HG03108 (cell line): ENCODE data around the gene SF3B3.
"Not testable (repeated sequence)": the region's sequence is repeated elsewhere in the genome, so short reads cannot be mapped to it uniquely, and the experiment has no call there.

Source experiments
- ATAC-seq: cut with Tn5 transposase; IDR thresholded peaks from one replicate; pipeline ENCODE4 v1.9.1; 2021; ENCODE audit warnings: moderate library complexity; ENCODE audit not compliant: unreplicated experiment

Gene SF3B3

DNA sequence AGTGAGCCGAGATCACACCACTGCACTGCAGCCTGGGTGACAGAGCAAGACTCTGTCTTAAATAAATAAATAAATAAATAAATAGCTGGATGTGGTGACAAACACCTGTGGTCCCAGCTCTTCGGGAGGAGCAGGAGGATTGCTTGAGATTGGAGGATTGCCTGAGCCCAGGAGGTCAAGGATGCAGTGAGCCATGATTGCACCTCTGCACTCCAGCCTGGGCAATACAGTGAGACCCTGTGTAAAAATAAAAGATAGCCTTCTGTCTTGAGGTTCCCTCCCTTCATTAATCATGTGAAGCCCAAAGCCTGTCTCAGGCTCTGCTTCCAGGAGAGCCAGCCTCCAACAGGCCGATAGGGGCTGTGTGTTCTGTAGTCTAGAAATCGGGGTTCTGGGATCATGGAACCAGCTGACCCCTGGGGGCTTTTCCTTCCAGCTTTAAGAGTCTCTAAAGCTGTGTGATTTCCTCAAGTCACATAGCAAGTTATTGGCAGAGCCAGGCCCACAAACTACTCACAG is 88.2 kb downstream of the SF3B3 start:
- ATAC-seq, result no peak

DNA sequence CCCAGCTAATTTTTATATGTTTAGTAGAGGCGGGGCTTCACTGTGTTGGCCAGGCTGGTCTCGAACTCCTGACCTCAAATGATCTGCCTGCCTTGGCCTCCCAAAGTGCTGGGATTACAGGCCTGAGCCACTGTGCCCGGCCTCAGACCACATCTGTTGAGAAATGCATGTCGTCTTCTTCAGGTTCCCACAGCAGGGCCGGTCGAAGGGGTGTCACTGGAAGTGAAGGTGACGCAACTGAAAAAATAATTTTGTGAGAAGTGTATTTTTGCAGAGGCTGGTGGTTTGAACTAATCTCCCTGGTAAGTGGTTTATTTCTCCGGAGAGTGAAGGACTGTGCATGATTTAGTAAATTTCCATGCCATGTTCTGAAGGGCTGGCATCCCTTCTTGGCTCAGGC is 89.3 kb downstream of the SF3B3 start:
- ATAC-seq, result no peak

DNA sequence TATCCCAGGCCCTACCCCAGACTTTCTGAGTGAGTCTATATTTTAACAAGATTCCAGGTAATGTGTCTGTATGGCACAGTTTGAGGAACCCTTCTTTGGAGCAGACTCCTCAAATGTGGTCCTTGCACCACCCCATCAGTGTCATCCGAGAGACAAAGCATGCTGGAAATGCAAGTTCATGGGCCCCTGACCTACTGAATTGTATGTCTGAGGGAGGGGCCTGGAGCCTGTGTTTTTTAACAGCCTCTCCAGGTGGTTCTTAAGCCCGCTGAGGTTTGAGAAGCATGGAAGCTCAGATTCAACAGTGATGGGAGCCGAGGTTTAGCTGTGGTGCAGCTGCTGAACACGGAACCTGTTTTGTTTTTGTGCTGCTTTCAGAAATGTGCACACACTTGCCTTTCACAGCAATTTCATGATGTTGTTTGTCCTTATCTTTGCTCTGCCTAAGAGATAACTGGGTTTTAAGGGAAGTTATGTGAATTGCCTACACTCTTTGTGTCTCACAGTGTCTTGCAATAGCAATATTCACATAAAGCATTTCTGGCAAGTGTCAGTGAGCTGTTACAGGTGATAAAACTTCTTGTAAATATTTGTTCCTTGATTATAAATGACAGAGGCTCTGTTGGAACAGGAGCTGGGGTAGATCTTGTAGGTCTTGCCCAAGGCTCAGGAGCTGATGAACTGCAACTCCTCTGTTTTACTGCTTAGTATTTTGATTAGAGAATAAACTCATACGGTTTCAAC is 90.8 kb downstream of the SF3B3 start:
- ATAC-seq, result no peak

DNA sequence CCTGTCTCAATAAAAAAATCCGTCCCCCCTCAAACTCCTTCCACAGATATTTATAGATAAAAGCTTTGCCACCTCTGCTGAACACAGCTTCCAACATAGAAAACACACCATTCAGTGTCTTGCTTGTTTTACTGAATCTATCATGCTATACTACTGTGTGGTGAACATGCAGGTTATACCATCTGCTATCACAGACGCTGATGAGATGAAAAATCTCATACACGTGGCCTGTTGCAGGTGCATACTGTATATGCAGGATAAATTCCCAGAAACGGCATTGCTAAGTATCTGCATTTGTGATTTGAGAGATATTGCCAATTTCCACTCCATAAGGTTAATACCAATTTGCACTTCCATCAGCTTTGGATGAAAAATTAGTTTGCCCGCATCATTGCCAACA is 92.3 kb downstream of the SF3B3 start:
- ATAC-seq, result no peak

DNA sequence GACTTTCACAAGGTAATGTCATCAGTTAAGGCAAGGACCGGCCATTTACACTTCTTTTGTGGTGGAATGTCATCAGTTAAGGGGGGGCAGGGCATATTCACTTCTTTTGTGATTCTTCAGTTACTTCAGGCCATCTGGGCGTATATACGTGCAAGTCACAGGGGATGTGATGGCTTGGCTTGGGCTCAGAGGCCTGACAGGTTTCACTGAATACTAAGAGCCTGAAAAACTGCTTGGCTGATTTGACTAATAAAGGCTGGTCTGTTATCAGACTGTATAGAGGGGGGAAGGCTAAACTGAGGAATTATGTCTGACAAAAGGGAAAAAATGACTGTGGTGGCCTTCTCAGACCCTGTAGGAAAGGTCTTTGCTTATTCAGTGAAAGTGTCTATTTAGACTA is 98.2 kb downstream of the SF3B3 start:
- not testable (repeated sequence) for ATAC-seq
